ENCODE measurements around the gene TEX2.

The TEX2 gene

DNA sequence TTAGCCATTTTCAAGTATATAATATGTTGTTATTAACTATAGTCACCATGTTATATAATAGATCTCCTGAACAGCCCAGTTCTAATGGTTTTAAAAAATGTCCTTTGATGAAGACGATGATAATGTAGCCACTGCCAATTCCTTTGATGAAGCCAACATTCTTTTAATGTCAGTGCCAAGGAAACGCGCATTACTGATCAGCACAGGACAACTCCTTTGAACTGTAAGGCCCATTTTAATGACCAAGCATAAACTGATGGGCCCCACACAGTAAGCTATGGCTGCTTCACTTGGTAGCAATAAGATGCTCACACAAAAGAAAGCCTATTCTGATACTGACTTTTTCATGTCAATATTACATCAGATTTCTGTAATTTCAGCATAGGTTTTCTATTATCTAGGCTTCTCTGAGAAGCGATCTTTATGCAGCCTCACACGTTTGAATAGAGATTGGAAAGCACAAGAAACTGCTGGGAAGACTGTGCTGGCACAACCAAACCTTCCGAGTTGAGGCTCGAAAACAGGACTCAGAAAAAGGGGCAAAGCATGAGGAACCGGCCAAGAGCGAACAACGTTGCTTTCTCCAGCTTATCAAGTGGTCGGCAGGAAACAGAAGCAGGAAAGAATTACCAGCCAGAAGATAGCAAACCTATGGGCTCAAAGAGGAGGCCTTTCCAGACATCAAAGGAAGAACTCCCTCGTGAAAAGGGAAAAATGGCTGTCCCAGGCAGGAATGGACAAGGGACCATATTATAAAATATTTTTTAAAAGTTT, 152.5 kb downstream of the TEX2 start:
- no peak for DNase-seq

DNA sequence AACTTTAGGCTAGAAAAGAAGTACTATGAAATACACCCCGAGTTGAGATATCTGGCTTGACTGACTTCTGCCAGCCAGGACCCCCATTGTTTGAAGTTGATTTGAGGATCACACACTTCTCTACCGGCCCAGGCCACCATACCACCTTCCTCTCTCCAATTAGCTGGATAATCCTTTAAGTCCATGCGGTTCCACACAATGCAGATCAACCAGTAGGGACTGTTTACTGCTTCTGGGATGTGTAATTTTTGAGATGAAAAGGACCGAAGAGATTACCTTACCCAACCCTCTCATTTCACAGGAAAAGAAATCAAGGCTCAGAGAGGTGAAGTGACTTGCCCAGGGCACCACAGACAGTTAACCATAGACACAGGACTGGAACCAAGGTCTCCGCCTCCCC, 153.7 kb downstream of the TEX2 start:
- no peak for DNase-seq

DNA sequence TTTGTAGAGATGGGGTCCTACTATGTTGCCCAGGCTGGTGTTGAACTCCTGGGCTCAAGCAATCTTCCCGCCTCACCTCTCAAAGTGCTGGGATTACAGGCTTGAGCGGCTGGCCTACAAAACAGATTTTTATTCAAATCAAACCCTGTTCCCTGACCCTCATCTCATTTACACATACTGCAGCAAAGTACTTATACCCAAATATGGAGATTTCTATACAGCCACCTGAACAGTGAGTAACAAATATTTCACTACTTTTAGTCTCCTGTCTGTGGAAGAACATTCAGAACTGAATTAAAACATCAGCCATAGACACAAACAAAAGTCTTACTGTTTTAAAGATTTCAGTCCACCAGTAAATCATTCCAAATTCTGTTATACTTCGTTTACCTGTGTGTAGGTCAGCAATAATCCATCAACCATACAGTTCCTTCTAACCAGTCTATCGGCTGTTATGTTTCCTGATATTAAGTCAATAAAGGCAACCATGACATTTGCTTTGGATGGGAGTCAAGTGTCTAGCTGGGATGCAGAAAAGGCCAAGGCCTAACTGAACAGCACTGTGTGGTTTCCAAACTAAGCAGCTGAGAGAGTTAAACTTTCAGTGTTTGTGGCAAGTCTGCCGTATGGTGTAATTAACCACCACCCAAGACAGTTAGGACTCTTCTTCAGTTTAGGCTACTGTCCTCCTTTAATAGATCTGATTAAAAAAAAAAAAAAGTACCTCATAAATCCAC, 155.4 kb downstream of the TEX2 start:
- no peak for DNase-seq

DNA sequence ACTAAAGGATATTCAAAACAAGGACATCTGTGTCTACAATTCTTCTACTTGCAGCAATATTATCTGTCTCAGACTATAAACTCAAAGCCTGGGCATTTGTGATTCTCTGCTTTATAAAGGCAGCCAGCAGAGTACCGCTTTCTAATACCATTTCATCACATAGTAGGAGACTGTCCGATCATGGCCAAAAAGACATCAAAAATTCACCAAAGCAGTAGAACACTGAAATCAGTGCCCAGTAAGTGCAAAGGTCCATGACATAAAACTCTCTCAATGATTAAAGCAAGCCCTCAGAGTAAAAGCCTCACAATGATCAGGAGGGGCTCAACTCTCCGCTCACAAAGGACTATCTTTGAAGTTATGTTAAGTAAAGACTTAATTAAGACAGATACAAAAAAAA, 156.1 kb downstream of the TEX2 start:
- DNase-seq = no peak

DNA sequence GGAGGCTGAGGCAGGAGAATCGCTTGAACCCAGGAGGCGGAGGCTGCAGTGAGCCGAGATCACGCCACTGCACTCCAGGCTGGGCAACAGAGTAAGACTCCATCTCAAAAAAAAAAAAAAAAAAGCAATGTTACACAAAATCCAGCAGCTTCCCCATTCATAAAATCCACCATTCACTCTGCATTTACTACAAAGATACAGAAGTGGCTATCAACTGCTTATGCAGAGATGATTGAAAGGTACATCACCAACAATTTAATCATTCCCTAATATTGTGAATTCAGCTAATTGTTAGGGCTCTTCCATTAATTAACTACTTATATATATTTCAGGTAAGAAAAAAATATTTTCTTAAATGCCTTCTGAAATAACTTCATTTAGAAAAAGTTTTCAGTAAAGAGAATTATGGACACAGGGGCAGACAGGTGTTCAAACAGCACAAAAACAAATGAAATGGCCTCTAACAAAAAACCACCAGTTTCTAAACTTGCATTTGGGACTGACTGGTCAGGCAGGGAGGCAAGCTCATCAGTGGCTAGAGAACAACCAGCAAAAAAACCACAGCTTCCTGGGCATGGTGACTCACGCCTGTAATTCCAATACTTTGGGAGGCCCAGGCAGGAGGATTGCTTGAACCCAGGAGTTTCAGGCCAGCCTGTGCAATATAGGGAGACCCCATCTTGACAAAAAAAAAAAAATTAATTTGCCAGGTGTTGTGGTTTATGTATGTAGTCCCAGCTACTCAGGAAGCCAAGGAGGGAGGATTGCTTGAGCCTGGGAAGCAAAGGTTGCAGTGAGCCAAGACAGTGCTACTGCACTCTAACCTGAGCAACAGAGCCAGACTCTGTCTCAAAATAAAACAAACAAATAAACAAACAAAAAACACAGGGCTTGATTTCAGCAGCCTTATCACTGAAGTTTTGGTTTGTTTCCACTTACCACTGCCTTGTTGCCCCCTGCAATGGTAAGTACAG, 159.4 kb downstream of the TEX2 start:
- no peak for DNase-seq

DNA sequence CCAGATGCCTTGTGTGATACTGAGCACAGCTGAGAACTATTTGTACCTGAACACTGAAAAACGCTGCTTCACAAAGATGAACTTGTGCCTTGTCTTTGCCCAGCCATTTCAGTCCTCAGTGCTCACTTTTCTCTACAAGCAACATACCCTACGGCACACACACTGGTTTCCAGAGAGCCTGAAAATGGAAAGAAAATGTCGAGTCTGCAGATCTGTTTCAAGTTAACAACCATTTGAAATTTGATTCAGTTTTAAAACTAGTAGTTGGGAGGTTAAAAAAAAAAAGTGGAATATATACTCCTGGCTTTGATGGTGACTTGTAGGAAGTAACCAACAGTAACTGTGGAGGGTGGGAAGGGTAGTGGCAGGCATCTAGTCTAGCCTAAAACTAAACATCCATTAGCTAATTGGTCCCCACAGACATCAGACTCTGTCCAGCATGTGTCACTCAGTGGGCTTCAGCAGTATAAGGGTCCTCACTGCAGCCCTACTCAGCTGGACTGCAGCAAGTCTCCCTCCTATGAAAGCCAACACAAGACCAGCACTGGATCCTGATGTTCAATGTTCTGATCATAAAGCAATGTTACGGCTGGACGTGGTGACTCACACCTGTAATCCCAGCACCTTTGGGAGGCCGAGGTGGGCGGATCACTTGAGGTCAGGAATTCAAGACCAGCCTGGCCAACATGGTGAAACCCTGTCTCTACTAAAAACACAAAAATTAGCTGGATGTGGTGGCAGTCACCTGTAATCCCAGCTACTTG, 160.3 kb downstream of the TEX2 start:
- DNase-seq = no peak

DNA sequence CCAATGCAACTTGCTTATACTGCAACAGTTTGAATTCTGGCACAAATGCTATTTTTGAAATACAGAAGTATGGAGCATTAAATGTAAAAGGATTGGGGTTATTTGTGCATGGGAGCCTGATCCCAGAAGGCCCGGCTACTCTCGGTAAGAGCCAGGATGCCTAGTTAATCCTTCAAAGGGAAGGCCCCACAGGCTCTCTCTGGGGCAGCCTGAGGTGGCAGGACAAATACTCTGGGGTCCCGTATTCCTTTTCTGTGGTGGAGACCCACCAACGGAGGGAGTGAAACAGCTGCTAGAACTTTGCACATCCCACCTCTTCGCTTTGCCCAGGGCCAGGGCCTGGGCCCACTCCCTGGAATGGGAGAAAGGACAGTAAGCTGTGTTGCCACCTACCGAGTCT, 163.5 kb downstream of the TEX2 start:
- no peak for DNase-seq
